OCI-LY1 (cell line): Measurements from ENCODE around the gene GPR27.

ENCODE experiments used
- CTCF ChIP-seq: fragments of 200-600 bp; sonication (generic), shearing (Covaris generic); IDR thresholded peaks from 2 replicates; pipeline ENCODE4 v1.5.1; 2017; ENCODE audit warnings: mild to moderate bottlenecking, antibody characterized with exemption, low read length, moderate library complexity, mixed read lengths
- EZH2 ChIP-seq: fragments of 200-600 bp; sonication (generic), shearing (Covaris generic); IDR thresholded peaks from 2 replicates; pipeline ENCODE4 v1.8.0; 2017; ENCODE audit warnings: borderline replicate concordance, mixed run types, mild to moderate bottlenecking, antibody characterized with exemption, low read length, moderate library complexity, mixed read lengths

GRCh38 chr3:71784914-71785531 is 31.4 kb downstream of the GPR27 start, which contains the start of gene PROK2:
- TF ChIP-seq CTCF (no peak), EZH2 (no peak)
